ENCODE data around the gene PLCB2.
A peak's percentile ranks its signal among the peaks of the same experiment; 100 is the strongest.

Gene PLCB2

GRCh38 chr15:40282147-40282868, 25.4 kb downstream of the PLCB2 start:
- peak; percentile 34 for TF ChIP-seq CTCF (IDR thresholded peaks at IDR 0.05; ENCODE audit: insufficient read depth, low read length, missing control alignments)
- peak overlapping the region; percentile 40 for H3K4me3 ChIP-seq (ENCODE audit: low read depth, low read length)
- POLR2A ChIA-PET = no interaction called here
- CTCF ChIA-PET = interaction anchor here (0.7 to 17.3 kb wide), 6 partner anchors 8 to 236 kb away, joined by 3 to 287 read pairs (median 4); partner anchors contain the start of genes INAFM2 and PLCB2
- DNase-seq (ENCODE audit: low read depth, low spot score) = no peak

GRCh38 chr15:40281801-40282146, 26.0 kb downstream of the PLCB2 start:
- POLR2A ChIA-PET = no interaction called here
- no peak for DNase-seq (ENCODE audit: low read depth, low spot score)
- CTCF ChIA-PET = interaction anchor here (0.7 kb wide), 1 partner anchor 9 kb away, joined by 3 read pairs; no protein-coding TSS in a partner anchor
- TF ChIP-seq CTCF (IDR thresholded peaks at IDR 0.05; ENCODE audit: insufficient read depth, low read length, missing control alignments) = no peak
- peak overlapping the region; percentile 40 for H3K4me3 ChIP-seq (ENCODE audit: low read depth, low read length)

- no peak overlapping the region for H3K4me3 ChIP-seq (ENCODE audit: low read depth, low read length)
- POLR2A ChIA-PET = no interaction called here
- DNase-seq (ENCODE audit: low read depth, low spot score) = no peak
- no peak for TF ChIP-seq CTCF (IDR thresholded peaks at IDR 0.05; ENCODE audit: insufficient read depth, low read length, missing control alignments)
- CTCF ChIA-PET = interaction anchor here (0.7 to 20.1 kb wide), 16 partner anchors 8 to 235 kb away, joined by 3 to 1718 read pairs (median 6); partner anchors contain the start of genes CCDC9B, INAFM2, PAK6 and PLCB2
Measured at GRCh38 chr15:40281057-40281800, 26.5 kb downstream of the PLCB2 start.

GRCh38 chr15:40280260-40281056, 27.3 kb downstream of the PLCB2 start:
- CTCF ChIA-PET = interaction anchor here (0.6 to 20.1 kb wide), 29 partner anchors 9 to 234 kb away, joined by 3 to 1718 read pairs (median 5); partner anchors contain the start of genes CCDC9B, INAFM2, PAK6 and PLCB2
- TF ChIP-seq CTCF (IDR thresholded peaks at IDR 0.05; ENCODE audit: insufficient read depth, low read length, missing control alignments) = no peak
- DNase-seq (ENCODE audit: low read depth, low spot score) = no peak
- POLR2A ChIA-PET = no interaction called here
- H3K4me3 ChIP-seq (ENCODE audit: low read depth, low read length) = no peak overlapping the region

- H3K4me3 ChIP-seq (ENCODE audit: low read depth, low read length) = no peak overlapping the region
- DNase-seq (ENCODE audit: low read depth, low spot score) = no peak
- TF ChIP-seq CTCF (IDR thresholded peaks at IDR 0.05; ENCODE audit: insufficient read depth, low read length, missing control alignments) = peak; percentile 98
- ChIA-PET POLR2A (no interaction called here), CTCF (interaction anchor here (0.6 to 20.1 kb wide), 56 partner anchors 10 to 268 kb away, joined by 3 to 1718 read pairs (median 5); partner anchors contain the start of genes CCDC9B, DISP2, INAFM2 and IVD)
Measured at GRCh38 chr15:40279437-40280141, 28.1 kb downstream of the PLCB2 start.
